Mesenchymal stem cell (in vitro differentiated cells and primary cell): ENCODE measurements around the gene C14orf132.

Experiments
- DNase-seq: peaks from one replicate; pipeline ENCODE4 v3.0.0-alpha.2; 2013
- H2AFZ ChIP-seq: one replicate; pipeline ENCODE4 v1.6.1; 2013; ENCODE audit warnings: low read depth, mild to moderate bottlenecking, control low read depth, inconsistent platforms, low read length, moderate library complexity
- H2AK5ac ChIP-seq: 2 replicates; pipeline ENCODE4 v1.6.1; 2013; ENCODE audit warnings: low read length, moderate library complexity, mild to moderate bottlenecking, inconsistent platforms; ENCODE audit not compliant: severe bottlenecking
- H2BK120ac ChIP-seq: one replicate; pipeline ENCODE4 v1.6.1; 2013; ENCODE audit warnings: low read depth, mild to moderate bottlenecking, inconsistent platforms, low read length, moderate library complexity
- H2BK12ac ChIP-seq, 2 experiments: one replicate each; pipeline ENCODE4 v1.6.1; 2013; ENCODE audit warnings: inconsistent platforms in 2 of 2, low read length in 2 of 2, mild to moderate bottlenecking in 2 of 2, moderate library complexity in 2 of 2, control low read depth in 1 of 2
- H2BK15ac ChIP-seq: one replicate; pipeline ENCODE4 v1.6.1; 2013; ENCODE audit warnings: mild to moderate bottlenecking, low read depth, inconsistent platforms; ENCODE audit not compliant: poor library complexity, severe bottlenecking
- H2BK5ac ChIP-seq: 2 replicates; pipeline ENCODE4 v1.6.1; 2013; ENCODE audit warnings: low read depth, mild to moderate bottlenecking, low read length, control low read depth, inconsistent platforms; ENCODE audit not compliant: poor library complexity, severe bottlenecking
- H3K14ac ChIP-seq, 2 experiments: one replicate each; pipeline ENCODE4 v1.6.1; 2013; ENCODE audit warnings: inconsistent platforms in 2 of 2, low read length in 2 of 2, control low read depth in 1 of 2, mild to moderate bottlenecking in 1 of 2, moderate library complexity in 1 of 2
- H3K18ac ChIP-seq, 2 experiments: one replicate each; pipeline ENCODE4 v1.6.1; 2013; ENCODE audit warnings: inconsistent platforms in 2 of 2, low read length in 2 of 2, control low read depth in 1 of 2, low read depth in 1 of 2, mild to moderate bottlenecking in 1 of 2
- H3K23ac ChIP-seq, 2 experiments: one replicate each; pipeline ENCODE4 v1.6.1; 2013; ENCODE audit warnings: inconsistent platforms in 2 of 2, low read length in 2 of 2, mild to moderate bottlenecking in 2 of 2, moderate library complexity in 2 of 2, control low read depth in 1 of 2
- H3K27ac ChIP-seq: 2 replicates; pipeline ENCODE4 v1.5.1; 2013; ENCODE audit warnings: mild to moderate bottlenecking, moderate library complexity, low read length, control low read depth, inconsistent platforms; ENCODE audit not compliant: poor library complexity, severe bottlenecking
- H3K27me3 ChIP-seq, 2 experiments: 2 replicates each; pipeline versions ENCODE4 v1.6.1 to v1.7.0; 2013; ENCODE audit warnings: low read length in 2 of 2, mild to moderate bottlenecking in 2 of 2, moderate library complexity in 2 of 2, control low read depth in 1 of 2, inconsistent platforms in 1 of 2; ENCODE audit not compliant: control insufficient read depth in 1 of 2, insufficient read depth in 1 of 2
- H3K36me3 ChIP-seq, 2 experiments: 2 replicates each; pipeline versions ENCODE4 v1.6.1 to v1.7.0; 2013; ENCODE audit warnings: low read length in 2 of 2, control low read depth in 1 of 2, inconsistent platforms in 1 of 2, low read depth in 1 of 2, mild to moderate bottlenecking in 1 of 2; ENCODE audit not compliant: insufficient read depth in 2 of 2, control insufficient read depth in 1 of 2
- H3K4ac ChIP-seq, 2 experiments: one replicate each; pipeline ENCODE4 v1.6.1; 2013; ENCODE audit warnings: inconsistent platforms in 2 of 2, low read length in 2 of 2, mild to moderate bottlenecking in 2 of 2, moderate library complexity in 2 of 2, control low read depth in 1 of 2, low read depth in 1 of 2
- H3K4me1 ChIP-seq: 2 replicates; pipeline ENCODE4 v1.6.1; 2013; ENCODE audit warnings: low read depth, low read length, control low read depth; ENCODE audit not compliant: control insufficient read depth, insufficient read depth
- H3K4me2 ChIP-seq: 2 replicates; pipeline ENCODE4 v1.6.1; 2013; ENCODE audit warnings: low read length, mild to moderate bottlenecking, inconsistent platforms; ENCODE audit not compliant: poor library complexity, severe bottlenecking
- H3K4me3 ChIP-seq, 2 experiments: 2 replicates each; pipeline versions ENCODE4 v1.5.1 to v1.7.0; 2013; ENCODE audit warnings: low read length in 2 of 2, mild to moderate bottlenecking in 2 of 2, control low read depth in 1 of 2, low read depth in 1 of 2; ENCODE audit not compliant: insufficient read depth in 1 of 2
- H3K79me1 ChIP-seq: replicated peaks from 2 replicates; pipeline ENCODE4 v1.6.1; 2013; ENCODE audit warnings: mild to moderate bottlenecking, control low read depth, low read length, inconsistent platforms; ENCODE audit not compliant: poor library complexity, severe bottlenecking
- H3K9ac ChIP-seq: 2 replicates; pipeline ENCODE4 v1.7.0; 2013; ENCODE audit warnings: mild to moderate bottlenecking, low read length, moderate library complexity
- H3K9me3 ChIP-seq: 2 replicates; pipeline ENCODE4 v1.7.0; 2013; ENCODE audit warnings: mild to moderate bottlenecking, low read length; ENCODE audit not compliant: control insufficient read depth
- H4K8ac ChIP-seq: one replicate; pipeline ENCODE4 v1.6.1; 2013; ENCODE audit warnings: inconsistent platforms, mild to moderate bottlenecking, low read length, moderate library complexity
- H4K91ac ChIP-seq: one replicate; pipeline ENCODE4 v1.6.1; 2013; ENCODE audit warnings: mild to moderate bottlenecking, low read length, inconsistent platforms
- WGBS: methylation state at CpG from one replicate; pipeline ENCODE4 v1.1.7; 2013; ENCODE audit warnings: mixed read lengths; 5-methylcytosine and 5-hydroxymethylcytosine counted together

C14orf132 gene

GRCh38 chr14:96086032-96086431, 46.9 kb downstream of the C14orf132 start:
- Histone ChIP-seq H2AFZ (no peak overlapping the region), H3K27me3 (no peaks in the 10 kb centered on the region), H3K9ac (no peak overlapping the region), H2BK12ac (no peak overlapping the region), H3K9me3 (no peaks in the 10 kb centered on the region), H2BK120ac (no peak overlapping the region), H3K23ac (no peak overlapping the region), H3K4me1 (peaks cover 40% of the 10 kb centered on the region), H4K8ac (no peak overlapping the region), H3K79me1 (peaks cover 39% of the 10 kb centered on the region), H3K4ac (no peak overlapping the region), H3K4me3 (no peak overlapping the region), H2BK5ac (no peak overlapping the region), H2AK5ac (no peak overlapping the region), H3K4me2 (no peak overlapping the region), H3K27ac (peak overlapping the region; percentile 64), H3K14ac (no peak overlapping the region), H4K91ac (no peak overlapping the region), H3K36me3 (peaks cover 35 to 42% of the 10 kb centered on the region in 2 experiments), H2BK15ac (no peak overlapping the region), H3K18ac (peak overlapping the region in 1 of 2 experiments; percentile 34)
- peak; percentile 66 for DNase-seq
- WGBS: 84% methylated on average over 1 of the region's 3 CpGs

GRCh38 chr14:96086574-96087077, 47.5 kb downstream of the C14orf132 start:
- Histone ChIP-seq H3K36me3 (peaks cover 35 to 41% of the 10 kb centered on the region in 2 experiments), H2BK12ac (peak overlapping the region in 1 of 2 experiments; percentile 28), H3K9ac (no peak overlapping the region), H3K23ac (no peak overlapping the region), H3K4ac (no peak overlapping the region), H3K14ac (no peak overlapping the region), H2BK5ac (no peak overlapping the region), H4K8ac (no peak overlapping the region), H3K27ac (peak overlapping the region; percentile 22), H3K27me3 (no peaks in the 10 kb centered on the region), H3K4me1 (peaks cover 44% of the 10 kb centered on the region), H4K91ac (peak overlapping the region; percentile 34), H2AK5ac (peak overlapping the region; percentile 87), H3K79me1 (peaks cover 36% of the 10 kb centered on the region), H2BK120ac (no peak overlapping the region), H2AFZ (no peak overlapping the region), H3K9me3 (no peaks in the 10 kb centered on the region), H3K4me3 (no peak overlapping the region), H2BK15ac (no peak overlapping the region), H3K18ac (peak overlapping the region in 1 of 2 experiments; percentile 34), H3K4me2 (no peak overlapping the region)
- DNase-seq: no peak
- WGBS: 93% methylated on average over 18 of the region's 18 CpGs

GRCh38 chr14:96088074-96088473, 48.9 kb downstream of the C14orf132 start:
- Histone ChIP-seq H3K4me3 (no peak overlapping the region), H3K9me3 (no peaks in the 10 kb centered on the region), H3K9ac (no peak overlapping the region), H2BK120ac (no peak overlapping the region), H3K4ac (no peak overlapping the region), H3K79me1 (peaks cover 32% of the 10 kb centered on the region), H2AFZ (no peak overlapping the region), H2BK12ac (no peak overlapping the region), H3K27ac (no peak overlapping the region), H3K14ac (no peak overlapping the region), H3K18ac (no peak overlapping the region), H3K23ac (no peak overlapping the region), H3K36me3 (peaks cover 35 to 37% of the 10 kb centered on the region in 2 experiments), H3K4me2 (no peak overlapping the region), H4K8ac (no peak overlapping the region), H4K91ac (no peak overlapping the region), H2BK15ac (no peak overlapping the region), H2BK5ac (no peak overlapping the region), H2AK5ac (no peak overlapping the region), H3K27me3 (no peaks in the 10 kb centered on the region), H3K4me1 (peaks cover 51% of the 10 kb centered on the region)
- 93% methylated on average over 7 of the region's 7 CpGs for WGBS
- DNase-seq: no peak

GRCh38 chr14:96088481-96088880, 49.3 kb downstream of the C14orf132 start:
- Histone ChIP-seq H2BK5ac (no peak overlapping the region), H4K91ac (peak overlapping the region; percentile 5), H3K18ac (no peak overlapping the region), H3K4me2 (no peak overlapping the region), H3K27me3 (no peaks in the 10 kb centered on the region), H3K4ac (no peak overlapping the region), H3K36me3 (peaks cover 35 to 37% of the 10 kb centered on the region in 2 experiments), H3K4me1 (peaks cover 51% of the 10 kb centered on the region), H3K79me1 (peaks cover 32% of the 10 kb centered on the region), H3K27ac (no peak overlapping the region), H2AK5ac (no peak overlapping the region), H3K14ac (no peak overlapping the region), H2AFZ (no peak overlapping the region), H2BK15ac (no peak overlapping the region), H2BK120ac (no peak overlapping the region), H2BK12ac (no peak overlapping the region), H3K9me3 (no peaks in the 10 kb centered on the region), H4K8ac (no peak overlapping the region), H3K4me3 (no peak overlapping the region), H3K9ac (no peak overlapping the region), H3K23ac (no peak overlapping the region)
- 96% methylated on average over 8 of the region's 8 CpGs for WGBS
- no peak for DNase-seq
